Transverse colon (tissue), 4 donors: ENCODE measurements around the gene NT5C2. TPM values are rescaled to one million over a fixed set of nuclear protein-coding genes. Genes with fewer than 3 reads are reported as not detected.
"Not testable (repeated sequence)": the region's sequence is repeated elsewhere in the genome, so short reads cannot be mapped to it uniquely, and the experiment has no call there.

Experiments used
- DNase-seq: peaks from one replicate; pipeline ENCODE4 v3.0.0-alpha.2; 2019
- H3K27ac ChIP-seq, 4 donors: fragments of 200-600 bp; sonication (generic); 2 replicates each; pipeline ENCODE4 v1.5.1; 2016 to 2018; ENCODE audit warnings: inconsistent platforms in 4 of 4
- H3K27me3 ChIP-seq: fragments of 200-600 bp; sonication (generic); 2 replicates; pipeline ENCODE4 v1.5.1; 2017; ENCODE audit warnings: inconsistent platforms
- H3K36me3 ChIP-seq, 4 donors: fragments of 200-600 bp; sonication (generic); 2 replicates each; pipeline ENCODE4 v1.5.1; 2017 to 2019; ENCODE audit warnings: inconsistent platforms in 4 of 4
- H3K4me1 ChIP-seq, 4 donors: fragments of 200-600 bp; sonication (generic); 2 replicates each; pipeline ENCODE4 v1.5.1; 2017 to 2020; ENCODE audit warnings: inconsistent platforms in 4 of 4
- H3K4me3 ChIP-seq, 4 donors: fragments of 200-600 bp; sonication (generic); 1 replicate in 1 of 4; 2 replicates in 3 of 4; pipeline versions ENCODE4 v1.5.1 to v1.6.1; 2017 to 2019; ENCODE audit warnings: inconsistent platforms in 4 of 4
- H3K9me3 ChIP-seq, 2 donors: fragments of 200-600 bp; sonication (generic); 2 replicates each; pipeline ENCODE4 v1.5.1; 2017 to 2019; ENCODE audit warnings: inconsistent platforms in 2 of 2
- EP300 ChIP-seq: sonication (generic); formaldehyde crosslinking; IDR thresholded peaks from one replicate; pipeline ENCODE4 v1.6.1; 2017; ENCODE audit warnings: antibody characterized with exemption, low read depth
- POLR2A ChIP-seq: fragments of 450-650 bp; IDR thresholded peaks from one replicate; pipeline ENCODE4 v1.6.1; 2016; ENCODE audit warnings: antibody characterized with exemption, mild to moderate bottlenecking, moderate library complexity
- POLR2AphosphoS5 ChIP-seq, 3 donors: sonication (generic); formaldehyde crosslinking; IDR thresholded peaks; one replicate each; pipeline ENCODE4 v1.6.1; 2016; ENCODE audit warnings: antibody characterized with exemption in 3 of 3
- WGBS, 2 donors: methylation state at CpG; one replicate each; pipeline ENCODE4 v1.1.5; 2018; ENCODE audit warnings: low coverage in 1 of 2; 5-methylcytosine and 5-hydroxymethylcytosine counted together
- in situ Hi-C, 4 donors: fragments of 200-750 bp; cut with MboI; loops; one replicate each; pipeline versions ENCODE4 v1.15.0 to v1.15.1; 2017; ENCODE audit warnings: low sequenced_read_pairs in 3 of 4, low pct_ligation_motif_present in 1 of 4, low pct_unique_long_range_greater_than_20kb in 1 of 4
- intact Hi-C: fragments of 100-400 bp; cut with DNase I; formaldehyde crosslinking; loops from one replicate; pipeline ENCODE4 v1.15.1; 2023; ENCODE audit warnings: low total_unique reads
- total RNA-seq, 4 donors: library from RNA; depleted of rRNA; stranded (reverse); fragments of >200 nt; gene quantifications; one replicate each; pipeline ENCODE4 v1.1.0, GENCODE V29; 2016
- TF ChIP-seq, protein P1 (sequence below), 5 experiments: fragments of 200-600 bp in 3 of 5; fragments of 450-650 bp in 2 of 5; sonication (generic) in 3 of 5; IDR thresholded peaks; 1 replicate in 2 of 5; 2 replicates in 3 of 5; pipeline ENCODE4 v1.5.1; 2016 to 2017; ENCODE audit warnings: antibody characterized with exemption in 5 of 5, inconsistent platforms in 3 of 5, mild to moderate bottlenecking in 2 of 5, moderate library complexity in 1 of 5

Gene NT5C2
- total RNA-seq, 4 donors from 2014 or later, result 77.1 to 135 (median 105) TPM

DNA sequence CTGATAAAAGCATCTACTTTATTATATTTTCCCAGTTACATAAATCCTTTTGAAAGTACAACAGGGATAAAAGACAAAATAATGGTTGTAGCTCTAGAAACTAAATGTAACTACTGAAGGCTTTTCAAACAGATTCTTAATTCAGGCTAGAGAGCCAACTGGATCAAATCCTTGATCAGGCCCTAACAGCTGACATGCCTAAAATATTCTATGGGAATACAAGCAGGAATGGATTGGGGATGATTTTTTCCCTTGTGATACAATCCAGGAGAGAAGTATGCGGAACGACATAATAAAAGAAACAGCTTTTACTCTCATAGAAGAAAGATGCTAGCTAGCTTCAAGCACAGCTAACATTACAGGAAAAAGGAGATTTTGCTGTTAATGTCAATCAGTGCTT, 49.0 kb downstream of the NT5C2 start:
- no peaks in the 10 kb centered on the region for H3K36me3 ChIP-seq
- intact Hi-C loops (no loop called here), in situ Hi-C loops (no loop called here)
- TF ChIP-seq EP300, result no peak
- TF ChIP-seq POLR2AphosphoS5 (IDR thresholded peaks at IDR 0.05), result no peak
- TF ChIP-seq, protein P1, sequence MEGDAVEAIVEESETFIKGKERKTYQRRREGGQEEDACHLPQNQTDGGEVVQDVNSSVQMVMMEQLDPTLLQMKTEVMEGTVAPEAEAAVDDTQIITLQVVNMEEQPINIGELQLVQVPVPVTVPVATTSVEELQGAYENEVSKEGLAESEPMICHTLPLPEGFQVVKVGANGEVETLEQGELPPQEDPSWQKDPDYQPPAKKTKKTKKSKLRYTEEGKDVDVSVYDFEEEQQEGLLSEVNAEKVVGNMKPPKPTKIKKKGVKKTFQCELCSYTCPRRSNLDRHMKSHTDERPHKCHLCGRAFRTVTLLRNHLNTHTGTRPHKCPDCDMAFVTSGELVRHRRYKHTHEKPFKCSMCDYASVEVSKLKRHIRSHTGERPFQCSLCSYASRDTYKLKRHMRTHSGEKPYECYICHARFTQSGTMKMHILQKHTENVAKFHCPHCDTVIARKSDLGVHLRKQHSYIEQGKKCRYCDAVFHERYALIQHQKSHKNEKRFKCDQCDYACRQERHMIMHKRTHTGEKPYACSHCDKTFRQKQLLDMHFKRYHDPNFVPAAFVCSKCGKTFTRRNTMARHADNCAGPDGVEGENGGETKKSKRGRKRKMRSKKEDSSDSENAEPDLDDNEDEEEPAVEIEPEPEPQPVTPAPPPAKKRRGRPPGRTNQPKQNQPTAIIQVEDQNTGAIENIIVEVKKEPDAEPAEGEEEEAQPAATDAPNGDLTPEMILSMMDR (IDR thresholded peaks at IDR 0.05), result no peak
- no peak for TF ChIP-seq POLR2A
- no peak overlapping the region for H3K4me3 ChIP-seq
- 79 to 86% methylated on average over 2 of the region's 2 CpGs for WGBS, 2 donors
- peaks cover 0 to 26% (median 11%) of the 10 kb centered on the region in 4 donors for H3K4me1 ChIP-seq
- no peaks in the 10 kb centered on the region for H3K27me3 ChIP-seq
- H3K27ac ChIP-seq, result peak overlapping the region in 1 of 4 donors; percentile 18
- no peak for DNase-seq
- H3K9me3 ChIP-seq, result no peaks in the 10 kb centered on the region

DNA sequence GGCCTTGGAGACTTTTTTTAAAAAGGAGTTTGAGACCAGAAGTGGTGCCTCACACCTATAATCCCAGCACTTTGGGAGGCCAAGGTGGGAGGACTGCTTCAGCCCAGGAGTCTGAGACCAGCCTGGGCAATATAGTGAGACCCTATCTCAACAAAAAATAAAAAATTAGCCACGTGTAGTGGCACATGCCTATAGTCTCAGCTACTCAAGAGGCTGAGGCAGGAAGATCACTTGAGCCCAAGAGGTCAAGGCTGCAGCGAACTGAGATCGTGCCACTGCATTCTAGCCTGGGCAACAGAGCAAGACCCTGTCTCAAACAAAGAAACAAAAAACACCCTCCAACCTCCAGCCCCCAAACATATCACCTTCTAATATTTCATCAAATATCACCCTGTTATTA, 49.4 kb downstream of the NT5C2 start:
- H3K27ac ChIP-seq, H3K9me3 ChIP-seq, H3K27me3 ChIP-seq, H3K4me3 ChIP-seq, H3K36me3 ChIP-seq, in situ Hi-C loops, DNase-seq, intact Hi-C loops: not testable (repeated sequence)
- WGBS, 2 donors, result 98% methylated on average over 3 of the region's 3 CpGs; no CpG with 5 or more reads in 1 of the 2 donors
- H3K4me1 ChIP-seq, result peaks cover 0 to 26% (median 11%) of the 10 kb centered on the region in 4 donors

DNA sequence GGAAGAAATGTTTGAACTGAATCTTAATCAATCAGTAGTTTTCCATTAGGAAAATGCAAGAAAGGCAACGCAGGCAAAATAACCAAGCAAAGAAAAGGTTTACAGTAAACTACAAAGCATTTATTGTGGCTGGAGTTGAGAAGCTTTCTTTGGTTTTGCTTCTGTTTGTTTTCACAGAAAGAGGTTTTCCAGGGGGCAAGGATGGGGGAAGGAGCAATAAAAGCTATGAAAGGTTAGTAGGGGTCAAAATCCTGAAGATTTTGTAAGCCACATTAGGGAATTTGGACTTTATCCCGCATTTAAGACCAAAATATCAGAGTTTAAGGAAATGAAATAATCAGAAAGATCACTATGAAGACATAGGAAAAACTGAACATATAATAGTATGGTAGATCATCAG, 51.1 kb downstream of the NT5C2 start:
- no peak overlapping the region for H3K4me3 ChIP-seq
- no peaks in the 10 kb centered on the region for H3K27me3 ChIP-seq
- no peak for TF ChIP-seq EP300
- TF ChIP-seq POLR2A, result no peak
- no peak for TF ChIP-seq POLR2AphosphoS5 (IDR thresholded peaks at IDR 0.05)
- TF ChIP-seq, protein P1 (IDR thresholded peaks at IDR 0.05), result no peak
- intact Hi-C loops, result no loop called here
- 83 to 92% methylated on average over 2 of the region's 2 CpGs for WGBS, 2 donors
- H3K4me1 ChIP-seq, result peaks cover 0 to 26% (median 11%) of the 10 kb centered on the region in 4 donors
- H3K36me3 ChIP-seq, result peaks cover 0 to 14% (median 0%) of the 10 kb centered on the region in 4 donors
- no peak overlapping the region for H3K27ac ChIP-seq
- DNase-seq, result no peak
- H3K9me3 ChIP-seq, result no peaks in the 10 kb centered on the region
- in situ Hi-C loops, result no loop called here

DNA sequence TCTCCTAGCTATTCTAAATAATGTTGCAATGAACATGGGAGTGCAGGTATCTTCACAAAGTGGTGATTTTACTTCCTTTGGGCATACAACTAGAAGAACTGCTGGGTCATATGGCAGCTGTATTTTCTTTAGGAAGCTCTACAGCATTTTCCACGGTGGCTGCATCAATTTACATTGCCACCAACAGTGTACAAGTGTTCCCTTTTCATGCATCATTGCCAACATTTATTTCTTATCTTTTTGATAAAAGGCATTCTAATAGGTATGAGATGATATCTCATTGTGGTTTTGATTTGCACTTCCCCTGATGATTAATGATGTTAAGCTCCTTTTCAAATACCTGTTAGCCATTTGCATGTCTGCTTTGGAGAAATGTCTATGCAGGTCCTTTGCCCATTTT, 52.6 kb downstream of the NT5C2 start:
- intact Hi-C loops (no loop called here), in situ Hi-C loops (no loop called here)
- WGBS, 2 donors, result 81% methylated on average over 1 of the region's 1 CpG; no CpG with 5 or more reads in 1 of the 2 donors
- Histone ChIP-seq H3K27me3 (no peaks in the 10 kb centered on the region), H3K4me3 (no peak overlapping the region), H3K36me3 (peaks cover 0 to 22% (median 0%) of the 10 kb centered on the region in 4 donors), H3K4me1 (peaks cover 0 to 12% (median 3%) of the 10 kb centered on the region in 4 donors), H3K27ac (no peak overlapping the region), H3K9me3 (no peaks in the 10 kb centered on the region)
- TF ChIP-seq, protein P1 (IDR thresholded peaks at IDR 0.05), result no peak
- no peak for TF ChIP-seq POLR2AphosphoS5 (IDR thresholded peaks at IDR 0.05)
- TF ChIP-seq POLR2A, result no peak
- TF ChIP-seq EP300, result no peak
- DNase-seq, result no peak

DNA sequence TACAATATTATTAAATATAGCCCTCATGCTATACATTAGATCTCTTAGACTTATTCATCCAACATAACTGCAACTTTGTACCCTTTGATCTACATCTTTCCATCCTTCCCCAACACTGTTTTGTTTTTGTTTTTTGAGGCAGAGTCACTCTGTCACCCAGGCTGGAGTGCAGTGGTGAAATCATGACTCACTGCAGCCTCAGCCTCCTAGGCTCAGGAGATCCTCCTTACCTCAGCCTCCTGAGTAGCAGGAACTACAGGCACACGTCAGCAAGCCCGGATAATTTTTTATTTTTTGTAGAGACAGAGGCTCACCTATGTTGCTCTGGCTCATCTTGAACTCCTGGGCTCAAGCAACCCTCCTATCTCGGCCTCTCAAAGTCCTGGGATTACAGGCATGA, 53.3 kb downstream of the NT5C2 start:
- no peak for DNase-seq
- H3K36me3 ChIP-seq, result peaks cover 0 to 24% (median 0%) of the 10 kb centered on the region in 4 donors
- no peak overlapping the region for H3K4me3 ChIP-seq
- H3K27me3 ChIP-seq, result no peaks in the 10 kb centered on the region
- in situ Hi-C loops (no loop called here), intact Hi-C loops (no loop called here)
- no peak overlapping the region for H3K27ac ChIP-seq
- no peaks in the 10 kb centered on the region for H3K9me3 ChIP-seq
- WGBS, 2 donors, result 93 to 100% methylated on average over 1 to 3 of the region's 3 CpGs
- TF ChIP-seq EP300 (no peak), POLR2A (no peak), POLR2AphosphoS5 (IDR thresholded peaks at IDR 0.05) (no peak)
- TF ChIP-seq, protein P1 (IDR thresholded peaks at IDR 0.05), result no peak
- peaks cover 0 to 6% (median 2%) of the 10 kb centered on the region in 4 donors for H3K4me1 ChIP-seq

DNA sequence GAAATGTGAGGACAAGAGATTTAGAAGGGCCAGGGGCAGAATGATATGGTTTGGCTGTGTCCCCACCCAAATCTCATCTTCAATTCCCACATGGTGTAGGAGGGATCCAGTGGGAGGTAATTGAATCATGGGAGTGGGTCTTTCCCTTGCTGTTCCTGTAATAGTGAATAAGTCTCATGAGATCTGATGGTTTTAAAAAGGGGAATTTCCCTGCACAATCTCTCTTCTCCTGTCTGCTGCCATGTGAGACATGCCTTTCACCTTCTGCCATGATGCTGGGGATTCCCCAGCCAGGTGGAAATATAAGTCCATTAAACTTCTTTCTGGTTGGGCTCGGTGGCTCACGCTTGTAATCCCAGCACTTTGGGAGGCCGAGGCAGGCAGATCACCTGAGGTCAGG, 57.9 kb downstream of the NT5C2 start:
- H3K4me1 ChIP-seq, DNase-seq, H3K9me3 ChIP-seq, in situ Hi-C loops, H3K4me3 ChIP-seq, H3K27me3 ChIP-seq, intact Hi-C loops, H3K27ac ChIP-seq: not testable (repeated sequence)
- WGBS, 2 donors, result 79% methylated on average over 3 of the region's 3 CpGs; no CpG with 5 or more reads in 1 of the 2 donors
- H3K36me3 ChIP-seq, result peaks cover 0 to 32% (median 2%) of the 10 kb centered on the region in 4 donors
